Muscle of leg (tissue), 11 donors: ENCODE data around the gene CSTF1. TPM values are rescaled to one million over a fixed set of nuclear protein-coding genes. Genes with fewer than 3 reads are reported as not detected.
A peak's percentile ranks its signal among the peaks of the same experiment; 100 is the strongest.

ENCODE experiments used
- DNase-seq: peaks from one replicate; pipeline ENCODE4 v3.0.0; 2013
- H3K27ac ChIP-seq: one replicate; pipeline ENCODE4 v1.5.1; 2013; ENCODE audit warnings: mild to moderate bottlenecking, low read length, control low read depth
- H3K27me3 ChIP-seq: one replicate; pipeline ENCODE4 v1.6.1; 2013; ENCODE audit warnings: low read length; ENCODE audit not compliant: control insufficient read depth, insufficient read depth
- H3K36me3 ChIP-seq: one replicate; pipeline ENCODE4 v1.6.1; 2013; ENCODE audit warnings: low read length; ENCODE audit not compliant: control insufficient read depth, insufficient read depth
- H3K4me1 ChIP-seq: one replicate; pipeline ENCODE4 v1.6.1; 2013; ENCODE audit warnings: low read length; ENCODE audit not compliant: control insufficient read depth, insufficient read depth
- H3K4me3 ChIP-seq: one replicate; pipeline ENCODE4 v1.5.1; 2013; ENCODE audit warnings: low read length, control low read depth
- H3K9me3 ChIP-seq: replicated peaks from 2 replicates; pipeline ENCODE4 v1.6.1; 2013; ENCODE audit warnings: low read depth, low read length; ENCODE audit not compliant: control insufficient read depth
- WGBS: methylation state at CpG from one replicate; pipeline ENCODE4 v1.1.5; 2013; ENCODE audit warnings: missing lambda C conversion rate; ENCODE audit not compliant: insufficient coverage; 5-methylcytosine and 5-hydroxymethylcytosine counted together
- polyA plus RNA-seq, 8 donors: library from polyadenylated mRNA; unstranded; fragments of 120-200 nt; gene quantifications; one replicate each; pipeline versions ENCODE4 v1.2.1 to v1.2.3, GENCODE V29; 2013; ENCODE audit warnings: inconsistent platforms in 1 of 8, low replicate concordance in 1 of 8; ENCODE audit not compliant: insufficient read length in 8 of 8, insufficient read depth in 1 of 8
- total RNA-seq: library from RNA; stranded (reverse); fragments of 120-200 nt; gene quantifications from one replicate; pipeline ENCODE4 v1.2.4, GENCODE V29; 2013

CSTF1 gene
- total and polyA plus RNA-seq, 9 donors, result 23.6 to 31.3 (median 28.1) TPM

- WGBS, result 81% methylated on average over 4 of the region's 6 CpGs
- H3K36me3 ChIP-seq, result peaks cover 29% of the 10 kb centered on the region
- H3K4me1 ChIP-seq, result peaks cover 19% of the 10 kb centered on the region
- H3K27me3 ChIP-seq, result no peaks in the 10 kb centered on the region
- H3K27ac ChIP-seq, result no peak overlapping the region
- H3K4me3 ChIP-seq, result no peak overlapping the region
- H3K9me3 ChIP-seq, result no peaks in the 10 kb centered on the region
- no peak for DNase-seq
Measured at GRCh38 chr20:56363491-56363890, 29.0 kb upstream of the CSTF1 start.

DNA sequence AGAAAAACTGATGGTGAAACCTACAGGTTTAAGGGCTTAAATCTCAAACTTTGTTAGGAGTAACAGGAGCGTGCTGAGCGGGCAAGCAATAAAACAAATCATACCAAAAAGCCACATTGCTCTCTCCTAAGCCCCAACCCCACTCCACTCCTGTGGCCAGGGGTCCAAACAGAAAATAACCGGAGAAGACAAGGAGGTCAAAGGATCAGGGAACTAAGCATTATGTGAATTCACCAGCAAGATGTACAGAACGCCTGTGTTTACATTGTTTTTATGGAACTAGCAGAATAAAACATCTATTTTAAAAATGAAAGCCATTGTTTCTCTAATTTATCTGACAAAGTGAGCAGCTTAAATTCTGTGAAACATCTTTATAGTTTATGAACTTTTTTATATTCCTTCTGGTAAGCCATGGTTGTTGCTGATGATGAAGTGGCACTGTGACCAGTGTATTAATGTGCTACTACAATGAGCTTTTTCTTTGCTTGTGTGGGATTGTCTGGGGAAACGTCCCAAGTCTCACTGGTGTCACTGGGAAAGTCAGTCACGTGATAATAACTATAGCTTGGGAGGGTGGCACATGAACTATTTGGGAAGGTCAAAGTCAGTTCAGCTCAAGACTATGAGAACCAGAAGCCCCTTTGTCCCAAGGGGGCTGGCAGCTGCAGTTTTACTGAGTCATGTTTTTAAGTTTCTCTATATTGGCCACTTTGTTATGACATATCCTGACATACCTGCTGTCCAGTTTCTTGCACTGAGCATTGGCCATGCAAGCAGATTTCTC, 23.9 kb upstream of the CSTF1 start:
- peak overlapping the region; percentile 20 for H3K27ac ChIP-seq
- no peak overlapping the region for H3K4me3 ChIP-seq
- 56% methylated on average over 2 of the region's 6 CpGs for WGBS
- no peaks in the 10 kb centered on the region for H3K27me3 ChIP-seq
- peaks cover 47% of the 10 kb centered on the region for H3K36me3 ChIP-seq
- no peak for DNase-seq
- H3K9me3 ChIP-seq, result no peaks in the 10 kb centered on the region
- H3K4me1 ChIP-seq, result peaks cover 2% of the 10 kb centered on the region

DNA sequence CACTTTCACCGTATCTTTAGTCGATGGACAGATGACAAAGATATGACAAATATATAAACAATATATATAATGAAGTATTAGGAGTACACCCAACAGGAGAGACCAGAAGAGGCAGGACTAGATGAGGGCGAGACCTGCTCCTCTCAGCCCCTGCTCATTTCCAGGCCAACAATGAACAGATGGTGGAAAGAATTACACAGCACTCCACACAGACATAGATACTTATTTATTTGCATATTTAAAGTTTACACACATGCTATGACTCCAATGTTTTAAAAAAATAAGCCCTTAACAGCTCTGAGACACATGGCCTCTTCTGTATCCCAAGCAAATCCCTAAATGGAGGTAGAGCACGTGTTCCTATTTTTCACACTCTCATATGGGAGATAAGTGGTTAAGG, 23.3 kb upstream of the CSTF1 start:
- WGBS, result no CpG with 5 or more reads among the region's 4 CpGs
- peaks cover 2% of the 10 kb centered on the region for H3K4me1 ChIP-seq
- no peak for DNase-seq
- H3K27me3 ChIP-seq, result no peaks in the 10 kb centered on the region
- no peaks in the 10 kb centered on the region for H3K9me3 ChIP-seq
- H3K36me3 ChIP-seq, result peaks cover 50% of the 10 kb centered on the region
- H3K27ac ChIP-seq, result no peak overlapping the region
- no peak overlapping the region for H3K4me3 ChIP-seq

- no peak for DNase-seq
- 92% methylated on average over 6 of the region's 11 CpGs for WGBS
- H3K36me3 ChIP-seq, result peaks cover 35% of the 10 kb centered on the region
- H3K27ac ChIP-seq, result no peak overlapping the region
- no peaks in the 10 kb centered on the region for H3K27me3 ChIP-seq
- no peak overlapping the region for H3K4me3 ChIP-seq
- peaks cover 2% of the 10 kb centered on the region for H3K4me1 ChIP-seq
- H3K9me3 ChIP-seq, result no peaks in the 10 kb centered on the region
Measured at GRCh38 chr20:56371977-56372376, 20.5 kb upstream of the CSTF1 start.

- Histone ChIP-seq H3K27me3 (no peaks in the 10 kb centered on the region), H3K4me3 (no peak overlapping the region), H3K4me1 (peaks cover 2% of the 10 kb centered on the region), H3K9me3 (no peaks in the 10 kb centered on the region), H3K36me3 (peaks cover 37% of the 10 kb centered on the region), H3K27ac (no peak overlapping the region)
- DNase-seq, result no peak
- 80% methylated on average over 1 of the region's 1 CpG for WGBS
Measured at GRCh38 chr20:56372850-56373249, 19.6 kb upstream of the CSTF1 start.

DNA sequence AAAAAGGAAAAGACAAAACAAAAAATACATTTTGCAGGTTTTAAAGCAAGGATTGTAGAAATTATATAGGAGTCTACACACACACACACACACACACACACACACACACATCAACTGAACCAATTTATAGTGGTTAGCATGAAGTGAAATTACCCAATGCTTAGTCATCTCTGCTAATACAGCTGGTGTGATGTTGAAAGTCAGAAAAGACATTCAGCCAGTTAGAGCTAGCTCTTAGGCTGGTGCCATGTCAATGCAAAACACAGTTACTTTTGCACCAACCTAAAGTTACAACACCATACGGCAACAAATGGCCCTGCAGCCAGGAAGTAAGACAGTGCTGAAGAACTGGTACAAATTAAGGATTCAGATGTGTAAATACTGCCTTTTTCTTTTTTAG, 18.5 kb upstream of the CSTF1 start:
- Histone ChIP-seq H3K27me3 (no peaks in the 10 kb centered on the region), H3K9me3 (no peaks in the 10 kb centered on the region), H3K4me1 (no peaks in the 10 kb centered on the region), H3K27ac (no peak overlapping the region), H3K36me3 (peaks cover 36% of the 10 kb centered on the region), H3K4me3 (no peak overlapping the region)
- no CpG with 5 or more reads among the region's 1 CpG for WGBS
- no peak for DNase-seq

DNA sequence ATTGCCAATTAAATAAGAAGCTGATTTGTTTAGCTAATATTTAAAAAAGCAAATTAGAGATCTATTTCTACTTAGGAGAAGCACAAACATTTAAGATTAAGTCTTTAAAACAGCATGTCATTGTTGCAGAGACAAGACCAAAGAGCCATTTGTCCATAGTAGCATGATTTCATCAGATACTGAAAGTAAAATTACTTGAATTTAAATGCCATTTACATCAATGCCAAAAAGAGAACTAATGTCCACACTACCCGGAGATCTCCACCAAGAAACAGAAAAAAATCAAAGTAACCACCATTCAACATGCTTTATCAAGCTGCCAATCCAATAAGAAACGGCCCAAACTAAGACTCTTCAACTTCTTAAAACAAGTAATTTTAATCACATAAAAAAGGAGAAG, 16.1 kb upstream of the CSTF1 start:
- peaks cover 21% of the 10 kb centered on the region for H3K36me3 ChIP-seq
- no peaks in the 10 kb centered on the region for H3K27me3 ChIP-seq
- no peak overlapping the region for H3K4me3 ChIP-seq
- H3K9me3 ChIP-seq, result no peaks in the 10 kb centered on the region
- no peak overlapping the region for H3K27ac ChIP-seq
- WGBS, result no CpG with 5 or more reads among the region's 2 CpGs
- H3K4me1 ChIP-seq, result no peaks in the 10 kb centered on the region
- DNase-seq, result no peak

GRCh38 chr20:56378386-56378785, 14.1 kb upstream of the CSTF1 start:
- H3K27ac ChIP-seq, result no peak overlapping the region
- no peak for DNase-seq
- no peaks in the 10 kb centered on the region for H3K9me3 ChIP-seq
- peaks cover 18% of the 10 kb centered on the region for H3K36me3 ChIP-seq
- H3K4me3 ChIP-seq, result no peak overlapping the region
- no peaks in the 10 kb centered on the region for H3K4me1 ChIP-seq
- H3K27me3 ChIP-seq, result no peaks in the 10 kb centered on the region
- no CpG with 5 or more reads among the region's 3 CpGs for WGBS

GRCh38 chr20:56380375-56380774, 12.1 kb upstream of the CSTF1 start:
- no peak for DNase-seq
- Histone ChIP-seq H3K4me1 (no peaks in the 10 kb centered on the region), H3K36me3 (peaks cover 28% of the 10 kb centered on the region), H3K27ac (no peak overlapping the region), H3K4me3 (no peak overlapping the region), H3K9me3 (no peaks in the 10 kb centered on the region), H3K27me3 (no peaks in the 10 kb centered on the region)
- WGBS, result no CpG with 5 or more reads among the region's 1 CpG

- H3K36me3 ChIP-seq, result peaks cover 35% of the 10 kb centered on the region
- no peaks in the 10 kb centered on the region for H3K9me3 ChIP-seq
- no peak for DNase-seq
- H3K4me3 ChIP-seq, result no peak overlapping the region
- H3K27me3 ChIP-seq, result no peaks in the 10 kb centered on the region
- no CpG with 5 or more reads among the region's 1 CpG for WGBS
- no peak overlapping the region for H3K27ac ChIP-seq
- H3K4me1 ChIP-seq, result no peaks in the 10 kb centered on the region
Measured at GRCh38 chr20:56381501-56381900, 10.9 kb upstream of the CSTF1 start.

- Histone ChIP-seq H3K27me3 (no peaks in the 10 kb centered on the region), H3K9me3 (no peaks in the 10 kb centered on the region), H3K36me3 (peaks cover 35% of the 10 kb centered on the region), H3K27ac (no peak overlapping the region), H3K4me3 (no peak overlapping the region), H3K4me1 (no peaks in the 10 kb centered on the region)
- WGBS, result 61% methylated on average over 3 of the region's 4 CpGs
- no peak for DNase-seq
Measured at GRCh38 chr20:56382696-56383095, 9.7 kb upstream of the CSTF1 start.
